HepG2 (cell line): Measurements from ENCODE around the gene DLX1. TPM values are rescaled to one million over a fixed set of nuclear protein-coding genes. Genes with fewer than 3 reads are reported as not detected.

Source experiments
- BRD4 ChIP-seq: sonication (generic); formaldehyde crosslinking; IDR thresholded peaks from 2 replicates; pipeline ENCODE4 v1.4.0; 2020; ENCODE audit warnings: missing genetic modification reagents
- CSRNP1 ChIP-seq: sonication (generic); formaldehyde crosslinking; IDR thresholded peaks from 2 replicates; pipeline ENCODE4 v1.8.1; 2023; ENCODE audit warnings: mild to moderate bottlenecking, missing genetic modification reagents
- FOSL1 ChIP-seq: sonication (generic); formaldehyde crosslinking; IDR thresholded peaks from 2 replicates; pipeline ENCODE4 v1.9.0; 2021; ENCODE audit warnings: missing genetic modification reagents, borderline replicate concordance
- GTF2F1 ChIP-seq: fragments of 150-350 bp; IDR thresholded peaks from 2 replicates; pipeline ENCODE4 v1.6.1; 2014; ENCODE audit warnings: low read length
- ISL2 ChIP-seq: sonication (generic); formaldehyde crosslinking; IDR thresholded peaks from 2 replicates; pipeline ENCODE4 v1.5.0; 2020; ENCODE audit warnings: missing genetic modification reagents
- PBX3 ChIP-seq: sonication (generic); formaldehyde crosslinking; IDR thresholded peaks from 2 replicates; pipeline ENCODE4 v1.8.1; 2023; ENCODE audit warnings: missing genetic modification reagents, inconsistent platforms, borderline replicate concordance
- PRMT3 ChIP-seq: sonication (generic); formaldehyde crosslinking; IDR thresholded peaks from 2 replicates; pipeline ENCODE4 v1.8.1; 2022; ENCODE audit warnings: low read depth, mild to moderate bottlenecking, moderate library complexity, missing genetic modification reagents, borderline replicate concordance
- RARA ChIP-seq: IDR thresholded peaks from 2 replicates; pipeline ENCODE4 v1.6.1; 2016; ENCODE audit warnings: missing genetic modification reagents, missing compliant biosample characterization
- RARG ChIP-seq: sonication (generic); formaldehyde crosslinking; IDR thresholded peaks from 2 replicates; pipeline ENCODE4 v1.4.0; 2020; ENCODE audit warnings: low read depth, mild to moderate bottlenecking, missing genetic modification reagents
- SMARCE1 ChIP-seq: fragments of 450-650 bp; IDR thresholded peaks from 2 replicates; pipeline ENCODE4 v1.6.1; 2017; ENCODE audit warnings: borderline replicate concordance
- SRY ChIP-seq: sonication (generic); formaldehyde crosslinking; IDR thresholded peaks from 2 replicates; pipeline ENCODE4 v1.8.0; 2022; ENCODE audit warnings: mild to moderate bottlenecking, missing genetic modification reagents
- SUZ12 ChIP-seq: fragments of 150-350 bp; IDR thresholded peaks from 2 replicates; pipeline ENCODE4 v1.6.1; 2014; ENCODE audit warnings: low read depth, low read length
- YY1 ChIP-seq: IDR thresholded peaks from 2 replicates; pipeline ENCODE4 v1.6.1; 2011; ENCODE audit warnings: low read length, low read depth, moderate library complexity, mild to moderate bottlenecking; ENCODE audit not compliant: insufficient read depth, insufficient replicate concordance
- ZBTB40 ChIP-seq, 2 experiments: fragments of 450-650 bp in 1 of 2; sonication (generic) in 1 of 2; formaldehyde crosslinking in 1 of 2; IDR thresholded peaks; 2 replicates each; pipeline versions ENCODE4 v1.6.1 to v1.8.0; 2016 to 2022; ENCODE audit warnings: antibody characterized with exemption in 1 of 2, mild to moderate bottlenecking in 1 of 2, missing genetic modification reagents in 1 of 2
- ZNF569 ChIP-seq: sonication (generic); formaldehyde crosslinking; IDR thresholded peaks from 2 replicates; pipeline ENCODE4 v1.5.0; 2020; ENCODE audit warnings: mild to moderate bottlenecking, missing genetic modification reagents, moderate library complexity, borderline replicate concordance
- ZNF746 ChIP-seq: sonication (generic); formaldehyde crosslinking; IDR thresholded peaks from 2 replicates; pipeline ENCODE4 v1.8.0; 2022; ENCODE audit warnings: mild to moderate bottlenecking, missing genetic modification reagents
- polyA plus RNA-seq, 8 experiments: library from polyadenylated mRNA; depleted of rRNA in 3 of 8; stranded (reverse) in 7 of 8; unstranded in 1 of 8; fragments of >200 nt; fragmentation: Illumina TruSeq in 4 of 8; extraction: Trizol in 4 of 8; gene quantifications; 2 replicates each; pipeline versions ENCODE4 v1.2.1 to v1.2.3, GENCODE V29; 2011 to 2016; ENCODE audit warnings: low read depth in 4 of 8, missing spikeins in 1 of 8, mixed read lengths in 1 of 8; ENCODE audit not compliant: insufficient read depth in 1 of 8
- total RNA-seq, 5 experiments: library from RNA; depleted of rRNA; stranded (reverse); fragments of >200 nt; fragmentation: Illumina TruSeq; extraction: Trizol; gene quantifications; 2 replicates each; pipeline ENCODE4 v1.2.3, GENCODE V29; 2016; ENCODE audit warnings: low read depth in 1 of 5

The DLX1 gene
- total and polyA plus RNA-seq, 2 of the 13 experiments (the other 11 are each of a cell fraction or from before 2014, with no cell fraction given), result 0.18 to 0.86 TPM

DNA sequence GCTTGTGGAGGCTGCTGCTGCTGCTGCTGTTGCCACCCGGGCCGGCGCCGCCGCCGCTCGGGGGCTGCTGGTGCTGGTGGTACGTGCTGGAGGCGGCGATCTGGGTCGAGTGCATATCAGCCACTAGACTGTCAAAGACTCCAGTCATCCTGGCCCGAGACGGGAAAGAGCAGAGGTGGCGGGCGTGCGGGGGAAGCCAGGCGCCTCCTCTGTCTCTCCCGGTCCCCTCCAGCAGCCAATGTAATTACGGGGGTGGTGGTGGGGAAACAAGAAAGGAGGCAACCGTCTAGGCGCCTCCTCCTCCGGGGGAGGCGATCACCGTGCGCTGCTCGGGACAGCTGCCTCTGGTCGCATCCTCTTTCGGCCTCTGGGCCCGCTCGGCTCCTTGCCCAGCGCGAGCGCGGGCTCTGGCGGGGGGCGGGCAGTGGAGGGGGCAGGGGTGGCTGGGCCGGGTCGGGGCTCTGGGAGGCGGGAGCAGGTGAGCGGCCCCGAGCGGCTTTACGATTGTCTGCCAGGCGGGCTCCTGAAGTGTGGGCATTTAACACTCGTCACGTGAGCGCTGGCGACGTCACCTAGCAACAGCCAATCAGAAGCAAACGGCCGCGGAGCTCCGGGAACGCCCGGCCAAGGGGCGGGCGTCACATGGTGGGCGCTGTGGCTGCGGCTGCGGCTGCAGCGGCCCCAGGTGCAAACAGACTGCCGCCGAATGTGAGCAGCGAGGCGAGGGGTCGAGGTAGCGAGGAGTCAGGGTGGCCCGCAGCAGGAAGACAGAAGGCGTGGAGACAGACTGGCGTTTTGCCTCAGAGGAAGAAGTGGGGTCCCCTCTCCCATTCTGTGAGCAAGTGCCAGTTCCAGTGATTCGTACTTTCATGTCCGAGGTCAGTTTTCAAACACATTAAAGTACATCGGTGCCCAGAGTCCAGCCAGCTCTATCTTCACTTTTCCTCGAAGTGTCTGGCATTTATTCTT is 17.4 kb downstream of the DLX1 start, which contains the start of gene DLX2 (continued):
- no peak for TF ChIP-seq ZBTB40 (IDR thresholded peaks at IDR 0.05)
- peak; percentile 81 for TF ChIP-seq ZBTB40 (CRISPR knock-in tag; IDR thresholded peaks at IDR 0.05)
- no peak for TF ChIP-seq RARG
- peak; percentile 74 for TF ChIP-seq ISL2 (CRISPR knock-in tag)
- peak; percentile 51; the same call in 1 of the 2 replicates for TF ChIP-seq CSRNP1 (CRISPR knock-in tag)
- TF ChIP-seq ZNF746, result no peak
- no peak for TF ChIP-seq RARA
- no peak; the same call in 1 of the 2 replicates for TF ChIP-seq FOSL1 (CRISPR knock-in tag)
- peak; percentile 63 for TF ChIP-seq PRMT3
- TF ChIP-seq ZNF569 (CRISPR knock-in tag), result no peak
- 0 out of 2 replicates have a peak, but pooled peaks have one; percentile 28 for TF ChIP-seq BRD4 (CRISPR knock-in tag)
- TF ChIP-seq YY1, result peak; percentile 53
- TF ChIP-seq PBX3, result no peak
- TF ChIP-seq SMARCE1, result no peak
- no peak for TF ChIP-seq SUZ12
- TF ChIP-seq SRY (CRISPR knock-in tag), result no peak
- no peak for TF ChIP-seq GTF2F1
